Ishikawa (cell line): ENCODE measurements around the gene PCDH9.

Source experiments
- EP300 ChIP-seq: IDR thresholded peaks from 2 replicates; pipeline ENCODE4 v1.6.1; 2012; ENCODE audit warnings: borderline replicate concordance
- FOXM1 ChIP-seq: IDR thresholded peaks from 2 replicates; pipeline ENCODE4 v1.6.1; 2012; ENCODE audit warnings: low read depth, borderline replicate concordance
- MAX ChIP-seq: IDR thresholded peaks from 2 replicates; pipeline ENCODE4 v1.6.1; 2012
- NFIC ChIP-seq: IDR thresholded peaks from 2 replicates; pipeline ENCODE4 v1.6.1; 2012
- RAD21 ChIP-seq: IDR thresholded peaks from 2 replicates; pipeline ENCODE4 v1.6.1; 2012; ENCODE audit warnings: low read depth
- REST ChIP-seq: IDR thresholded peaks from 2 replicates; pipeline ENCODE4 v1.6.1; 2012; ENCODE audit warnings: low read depth, mild to moderate bottlenecking
- TAF1 ChIP-seq: IDR thresholded peaks from 2 replicates; pipeline ENCODE4 v1.6.1; 2012; ENCODE audit warnings: low read depth, mild to moderate bottlenecking
- USF1 ChIP-seq: IDR thresholded peaks from 2 replicates; pipeline ENCODE4 v1.6.1; 2012
- ZBTB7A ChIP-seq: IDR thresholded peaks from 2 replicates; pipeline ENCODE4 v1.6.1; 2012; ENCODE audit warnings: low read depth

GRCh38 chr13:67087527-67087926 lies 142.6 kb downstream of the PCDH9 start:
- TF ChIP-seq EP300 (no peak), MAX (no peak), RAD21 (no peak), REST (no peak), TAF1 (no peak), ZBTB7A (no peak), USF1 (no peak), NFIC (no peak), FOXM1 (no peak)
